ENCODE results near the gene SIGLEC12.

- no peak for TF ChIP-seq CTCF (IDR thresholded peaks at IDR 0.05)
- no peak for TF ChIP-seq POLR2A (IDR thresholded peaks at IDR 0.05)
Observed at GRCh38 chr19:51458051-51458645, 43.5 kb downstream of the SIGLEC12 start, which contains the start of gene SIGLEC8.
